Measurements from ENCODE around the gene E4F1. TPM values are rescaled to one million over a fixed set of nuclear protein-coding genes. Genes with fewer than 3 reads are reported as not detected.

Gene E4F1
- total and polyA plus RNA-seq, 2 of the 8 experiments (the other 6 are each of a cell fraction or from before 2014, with no cell fraction given): 22.2 to 27.0 TPM

- no peak overlapping the region for H3K56ac ChIP-seq (replicated peaks; ENCODE audit: insufficient read length, low read depth, low read length)
- no peak for DNase-seq (ENCODE audit: low read depth in 1 of 2, low spot score in 2 of 2)
- ChIA-PET POLR2A (ENCODE audit: partially characterized antibody) (interaction anchor here (13.5 kb wide), 1 partner anchor 19 kb away, joined by 312 read pairs; the partner anchor contains the start of gene TRAF7), CTCF (ENCODE audit: partially characterized antibody) (no interaction called here)
- no peak overlapping the region for H4K5ac ChIP-seq (ENCODE audit: insufficient read length, low read depth, low read length)
- H4K20me1 ChIP-seq (replicated peaks in 1 of 2; ENCODE audit: control insufficient read depth in 1 of 2, insufficient read depth in 2 of 2, low read length in 2 of 2): peaks cover 2 to 24% of the 10 kb centered on the region in 2 experiments
- H3K79me2 ChIP-seq (ENCODE audit: control insufficient read depth in 1 of 2, insufficient read depth in 2 of 2, low read length in 2 of 2): no peaks in the 10 kb centered on the region
- H2AFZ ChIP-seq (ENCODE audit: low read length): no peak overlapping the region
- H3K4ac ChIP-seq (replicated peaks; ENCODE audit: insufficient read length, low read depth, low read length): no peak overlapping the region
- no peak overlapping the region for H2BK12ac ChIP-seq (ENCODE audit: low read depth, low read length)
- no peaks in the 10 kb centered on the region for H3K4me1 ChIP-seq (replicated peaks in 1 of 4; ENCODE audit: control insufficient read depth in 3 of 4, insufficient read depth in 4 of 4, low read length in 3 of 4)
- no peak overlapping the region for H4K8ac ChIP-seq (ENCODE audit: extremely low read depth, insufficient read depth, low read length)
- H3K27me3 ChIP-seq (replicated peaks in 1 of 4; ENCODE audit: control insufficient read depth in 3 of 4, extremely low read depth in 1 of 4, insufficient read depth in 3 of 4, low read length in 3 of 4): no peaks in the 10 kb centered on the region; a peak in 1 of 7 replicates
- H2BK5ac ChIP-seq (ENCODE audit: low read depth, low read length): no peak overlapping the region
- no peaks in the 10 kb centered on the region; the same call in 1 of the 2 replicates for H3K23me2 ChIP-seq (ENCODE audit: low read depth, low read length)
- FAIRE-seq: no peak
- H2BK15ac ChIP-seq (ENCODE audit: low read length): no peak overlapping the region
- no peak overlapping the region for H2BK120ac ChIP-seq (replicated peaks; ENCODE audit: low read depth, low read length)
- no peaks in the 10 kb centered on the region for H3K9me3 ChIP-seq (ENCODE audit: insufficient read depth in 2 of 2, low read depth in 1 of 2, low read length in 1 of 2)
- no peak overlapping the region for H3K27ac ChIP-seq (ENCODE audit: low read depth, low read length)
- H3K23ac ChIP-seq (ENCODE audit: insufficient read length): no peak overlapping the region
- no peak overlapping the region for H2BK20ac ChIP-seq (ENCODE audit: low read length)
- H3K4me3 ChIP-seq (ENCODE audit: extremely low read depth in 1 of 4, insufficient read depth in 2 of 4, low read depth in 3 of 4, low read length in 4 of 4): no peak overlapping the region
- no peak overlapping the region for H3K14ac ChIP-seq (ENCODE audit: insufficient read length)
- no peak overlapping the region for H2AK5ac ChIP-seq (ENCODE audit: low read depth, low read length)
- peaks cover 24 to 65% (median 34%) of the 10 kb centered on the region in 4 experiments for H3K36me3 ChIP-seq (ENCODE audit: control insufficient read depth in 2 of 4, insufficient read depth in 4 of 4, low read length in 3 of 4)
- TF ChIP-seq MAFK (IDR thresholded peaks at IDR 0.05; ENCODE audit: low read depth, low read length) (no peak), POLR2AphosphoS5 (IDR thresholded peaks at IDR 0.05; ENCODE audit: low read depth, low read length) (0 out of 2 replicates have a peak, but pooled peaks have one; percentile 7)
- no peak overlapping the region for H3K4me2 ChIP-seq (ENCODE audit: insufficient read depth in 1 of 2, low read depth in 2 of 2, low read length in 2 of 2)
- H3K18ac ChIP-seq (ENCODE audit: extremely low read depth, low read length): no peak overlapping the region
- no peak overlapping the region for H3K9ac ChIP-seq (replicated peaks in 1 of 4; ENCODE audit: extremely low read depth in 1 of 4, low read depth in 3 of 4, low read length in 3 of 4)
- 94% methylated on average over 9 of the region's 10 CpGs; no CpG with 5 or more reads in 1 of the 2 experiments for WGBS, 2 experiments (ENCODE audit: extremely low coverage in 1 of 2, insufficient coverage in 1 of 2, insufficient read length in 1 of 2, insufficient replicate concordance in 2 of 2, low coverage in 1 of 2, low lambda C conversion rate in 2 of 2, missing lambda C conversion rate in 1 of 2)
- H3K79me1 ChIP-seq (ENCODE audit: low read depth, low read length): no peaks in the 10 kb centered on the region
- no peak overlapping the region for H4K91ac ChIP-seq (replicated peaks; ENCODE audit: insufficient read length, low read length)
Measured at GRCh38 chr16:2175454-2175853, 47.9 kb upstream of the E4F1 start.
